HG02938 (cell line): Measurements from ENCODE around the gene ZNF678.
"Not testable (repeated sequence)": the region's sequence is repeated elsewhere in the genome, so short reads cannot be mapped to it uniquely, and the experiment has no call there.

ENCODE experiments used
- ATAC-seq: cut with Tn5 transposase; IDR thresholded peaks from one replicate; pipeline ENCODE4 v1.9.1; 2021; ENCODE audit warnings: mild to moderate bottlenecking, moderate library complexity; ENCODE audit not compliant: unreplicated experiment

The ZNF678 gene

DNA sequence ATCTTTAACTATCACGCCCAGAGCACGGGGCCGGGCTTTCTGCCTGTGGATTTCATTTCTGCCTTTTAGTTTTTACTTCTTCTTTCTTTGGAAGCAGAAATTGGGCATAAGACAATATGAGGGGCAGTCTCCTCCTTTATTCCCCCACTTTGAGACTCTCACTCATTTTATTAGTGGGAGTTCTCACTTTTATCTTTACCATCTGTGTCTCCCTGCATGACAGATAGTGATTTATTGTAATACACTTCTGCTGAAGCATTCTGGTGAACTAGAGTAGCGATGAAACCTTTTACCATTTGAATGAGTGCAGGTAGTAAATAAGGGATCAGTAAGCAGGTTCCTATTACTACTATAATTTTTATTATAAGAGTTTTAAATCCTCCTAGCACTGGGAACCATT, 26.4 kb downstream of the ZNF678 start:
- ATAC-seq: not testable (repeated sequence)

DNA sequence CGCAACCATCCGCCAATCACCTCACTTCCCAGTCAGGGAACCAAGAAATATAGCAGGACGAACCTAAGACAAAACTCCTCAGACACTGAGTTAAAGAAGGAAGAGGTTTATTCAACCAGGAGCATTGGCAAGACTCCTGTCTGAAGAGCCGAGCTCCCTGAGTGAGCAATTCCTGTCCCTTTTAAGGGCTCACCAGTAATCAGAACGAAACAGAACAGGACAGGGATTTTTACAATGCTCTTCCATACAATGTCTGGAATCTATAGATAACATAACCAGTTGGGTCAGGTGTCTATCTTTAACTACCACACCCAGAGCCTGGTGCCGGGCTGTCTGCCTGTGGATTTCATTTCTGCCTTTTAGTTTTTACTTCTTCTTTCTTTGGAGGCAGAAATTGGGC, 32.9 kb downstream of the ZNF678 start:
- not testable (repeated sequence) for ATAC-seq

DNA sequence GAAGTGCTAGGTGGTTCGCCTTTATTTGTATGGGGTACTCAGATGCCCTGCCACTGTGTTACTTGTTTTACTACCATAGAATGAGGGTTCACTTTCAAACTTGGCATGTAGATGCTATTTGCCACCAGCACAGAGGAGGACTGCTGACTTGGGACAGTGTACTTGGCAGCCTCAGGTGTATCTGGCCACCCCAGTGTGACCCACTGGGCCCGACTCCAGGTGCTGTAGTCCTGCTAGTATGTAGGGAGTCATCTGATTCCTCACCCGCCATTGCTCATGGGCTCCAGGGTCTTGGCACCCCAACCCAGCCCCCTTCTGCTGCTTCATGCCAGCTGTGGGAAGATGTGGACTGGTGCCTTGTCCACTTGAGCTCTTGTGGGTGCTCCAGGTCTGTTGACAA, 40.0 kb downstream of the ZNF678 start:
- ATAC-seq: no peak

DNA sequence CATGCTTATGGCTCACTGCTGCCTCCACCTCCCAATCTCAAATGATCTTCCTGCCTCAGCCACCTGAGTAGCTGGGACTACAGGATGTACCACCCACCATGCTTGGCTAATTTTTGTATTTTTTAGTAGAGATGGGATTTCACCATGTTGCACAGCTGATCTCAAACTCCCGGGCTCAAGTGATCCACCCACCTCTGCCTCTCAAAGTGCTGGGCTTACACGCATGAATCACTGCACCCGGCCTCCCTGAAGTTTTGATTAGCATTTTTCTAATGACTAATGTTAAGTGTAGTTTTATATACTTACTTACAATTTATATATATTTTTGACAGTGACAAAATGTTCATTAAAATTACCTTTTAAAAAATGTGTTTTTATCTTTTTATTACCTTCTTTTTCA, 41.1 kb downstream of the ZNF678 start:
- no peak for ATAC-seq

DNA sequence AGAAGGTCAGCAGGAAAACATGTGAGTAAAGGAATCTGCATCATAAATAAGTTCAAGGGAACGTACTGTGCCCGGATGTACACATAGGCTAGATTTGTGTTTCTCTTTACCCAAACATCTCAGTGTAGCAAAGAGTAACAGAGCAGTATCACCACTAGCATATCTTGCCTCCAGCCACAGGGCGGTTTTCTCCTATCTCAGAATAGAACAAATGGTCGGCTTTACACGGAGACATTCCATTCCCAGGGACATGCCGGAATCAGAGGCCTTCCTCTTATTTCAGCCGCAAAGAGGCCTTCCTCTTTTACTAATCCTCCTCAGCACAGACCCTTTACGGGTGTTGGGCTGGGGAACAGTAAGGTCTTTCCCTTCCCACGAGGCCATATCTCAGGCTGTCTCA, 42.9 kb downstream of the ZNF678 start:
- not testable (repeated sequence) for ATAC-seq

DNA sequence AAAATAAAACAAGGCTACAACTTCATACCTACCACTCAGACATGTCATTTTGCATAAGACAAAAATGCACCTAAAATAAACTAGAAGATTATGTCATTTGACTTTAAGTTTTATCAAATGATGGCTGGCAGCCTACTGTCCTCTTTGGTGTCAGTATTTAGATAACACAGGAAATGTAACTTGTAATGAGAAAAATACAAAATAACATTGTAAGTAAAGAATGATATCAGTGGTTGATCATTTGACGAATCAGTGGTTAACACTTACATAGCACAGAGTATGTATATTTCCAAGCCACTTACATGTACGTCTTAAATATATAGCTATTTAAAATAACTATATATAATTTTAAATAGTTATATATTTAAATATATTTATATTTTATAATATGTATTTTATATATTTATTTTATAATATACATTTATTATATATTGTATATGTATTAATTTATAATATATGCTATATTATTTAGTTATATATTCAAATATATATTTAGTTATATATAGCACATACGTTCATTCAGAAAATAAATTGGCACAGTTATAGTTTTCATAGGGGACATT, 44.1 kb downstream of the ZNF678 start:
- no peak for ATAC-seq

DNA sequence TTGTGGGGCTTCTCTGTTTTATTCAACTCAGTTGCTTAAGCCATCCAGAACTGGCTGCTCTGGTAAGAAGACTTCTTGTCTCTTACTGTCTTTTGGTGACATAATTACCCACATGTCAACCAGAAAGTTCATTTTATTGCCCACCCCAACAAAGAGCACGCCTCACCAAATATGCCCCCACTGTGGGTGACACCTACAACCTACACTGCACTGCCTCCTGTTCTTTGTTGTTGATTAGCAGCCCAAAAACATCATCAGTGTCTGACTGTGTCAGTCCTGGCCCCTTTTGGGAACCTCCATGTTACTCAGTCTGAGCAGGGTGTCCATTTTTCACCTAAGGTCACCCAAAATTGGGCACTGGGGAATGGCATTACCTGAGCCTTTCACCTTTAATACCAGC, 49.3 kb downstream of the ZNF678 start:
- ATAC-seq: no peak

- ATAC-seq: no peak
Measured at GRCh38 chr1:227613526-227613925, 50.2 kb downstream of the ZNF678 start.

DNA sequence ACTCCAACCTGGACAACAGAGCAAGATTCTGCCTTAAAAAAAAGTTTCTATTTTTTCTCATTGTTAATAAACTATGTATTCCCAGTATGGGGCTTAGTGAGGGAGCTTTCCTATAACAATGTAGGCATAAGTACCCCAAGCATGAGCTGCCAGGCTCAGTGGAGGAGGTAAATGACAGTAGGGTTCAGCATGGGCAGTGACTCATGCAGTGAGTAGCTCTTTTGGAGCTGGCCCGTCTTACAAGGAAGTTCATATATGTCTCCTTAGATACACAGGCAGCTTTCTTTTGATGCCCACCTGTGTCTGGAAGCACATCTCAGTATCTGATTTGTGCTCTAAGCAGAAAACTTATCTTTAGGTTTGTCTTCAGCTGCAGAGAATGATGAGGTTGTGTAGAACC, 57.9 kb downstream of the ZNF678 start:
- ATAC-seq: no peak

DNA sequence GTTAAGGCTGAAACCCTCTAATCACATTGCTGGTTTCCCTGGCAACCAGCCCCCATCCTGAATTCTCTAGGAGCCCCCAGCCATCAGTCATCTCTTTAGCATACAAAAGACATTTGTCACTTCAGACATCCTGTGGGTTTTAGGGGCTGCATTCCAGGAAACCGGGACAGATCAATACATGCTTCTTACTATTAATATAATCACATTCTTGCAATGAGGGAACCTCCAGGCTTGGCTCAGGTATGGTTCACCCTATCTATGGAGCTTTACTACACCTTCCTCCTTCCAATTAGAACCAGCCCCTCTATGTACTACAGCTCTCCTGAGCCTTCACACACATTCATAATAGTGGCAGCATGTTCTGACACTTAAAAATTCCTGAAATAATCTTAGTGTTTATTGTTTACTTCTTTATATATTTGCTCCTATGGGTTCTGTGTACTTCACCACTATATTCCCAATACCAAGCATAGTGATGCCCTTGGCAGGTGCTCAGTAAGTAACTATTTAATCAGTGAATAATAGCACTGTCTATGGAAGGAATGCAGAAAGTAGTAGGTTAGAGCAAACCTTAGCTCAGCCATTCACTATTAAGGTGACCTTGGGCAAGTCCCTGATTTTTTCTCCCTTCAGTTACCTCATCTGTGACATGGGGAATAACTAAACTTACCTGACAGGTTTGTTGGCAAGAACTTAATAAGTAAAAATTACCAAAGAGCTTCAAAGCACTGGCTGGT, 59.6 kb downstream of the ZNF678 start:
- no peak for ATAC-seq

DNA sequence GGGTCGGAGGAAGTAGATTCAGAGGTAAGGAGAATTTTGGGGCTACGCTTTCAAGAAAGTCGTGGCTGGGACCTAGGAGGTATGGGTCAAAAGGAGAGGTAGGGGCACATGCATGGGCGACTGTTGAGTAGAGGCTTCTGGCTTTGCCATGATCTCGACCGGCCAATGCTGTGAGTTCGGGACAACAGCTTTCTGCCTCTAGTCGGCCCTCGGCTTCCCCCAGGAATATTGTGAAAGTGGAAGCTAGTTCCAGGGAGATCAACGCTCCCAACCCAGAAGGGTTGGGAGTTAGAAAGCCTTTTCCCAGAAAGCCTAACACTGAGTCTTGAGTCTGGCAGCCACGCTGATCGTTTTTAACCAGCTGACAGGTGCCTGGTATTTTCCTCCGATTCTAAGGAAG, 69.0 kb downstream of the ZNF678 start:
- no peak for ATAC-seq

DNA sequence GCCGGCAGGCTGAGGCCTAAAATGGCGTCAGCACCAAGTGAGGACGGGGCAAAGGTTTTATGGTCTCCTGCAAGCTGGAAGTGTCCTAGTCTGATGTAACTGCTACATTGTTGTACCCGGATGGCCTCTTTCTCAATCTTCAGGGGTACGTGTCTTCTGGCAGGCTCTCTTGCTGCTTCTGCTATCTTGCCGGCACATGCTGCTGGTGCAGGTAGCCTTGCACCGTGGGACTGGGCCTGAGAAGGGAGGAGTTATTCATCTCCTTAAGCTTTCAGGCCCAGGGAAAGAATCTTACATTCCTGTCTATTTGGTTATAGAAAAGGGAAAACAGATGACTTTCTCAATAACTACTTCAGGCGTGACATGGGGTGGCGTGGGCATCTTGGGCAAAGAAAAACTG, 72.2 kb downstream of the ZNF678 start:
- ATAC-seq: no peak

GRCh38 chr1:227654431-227654830, 91.1 kb downstream of the ZNF678 start:
- no peak for ATAC-seq

DNA sequence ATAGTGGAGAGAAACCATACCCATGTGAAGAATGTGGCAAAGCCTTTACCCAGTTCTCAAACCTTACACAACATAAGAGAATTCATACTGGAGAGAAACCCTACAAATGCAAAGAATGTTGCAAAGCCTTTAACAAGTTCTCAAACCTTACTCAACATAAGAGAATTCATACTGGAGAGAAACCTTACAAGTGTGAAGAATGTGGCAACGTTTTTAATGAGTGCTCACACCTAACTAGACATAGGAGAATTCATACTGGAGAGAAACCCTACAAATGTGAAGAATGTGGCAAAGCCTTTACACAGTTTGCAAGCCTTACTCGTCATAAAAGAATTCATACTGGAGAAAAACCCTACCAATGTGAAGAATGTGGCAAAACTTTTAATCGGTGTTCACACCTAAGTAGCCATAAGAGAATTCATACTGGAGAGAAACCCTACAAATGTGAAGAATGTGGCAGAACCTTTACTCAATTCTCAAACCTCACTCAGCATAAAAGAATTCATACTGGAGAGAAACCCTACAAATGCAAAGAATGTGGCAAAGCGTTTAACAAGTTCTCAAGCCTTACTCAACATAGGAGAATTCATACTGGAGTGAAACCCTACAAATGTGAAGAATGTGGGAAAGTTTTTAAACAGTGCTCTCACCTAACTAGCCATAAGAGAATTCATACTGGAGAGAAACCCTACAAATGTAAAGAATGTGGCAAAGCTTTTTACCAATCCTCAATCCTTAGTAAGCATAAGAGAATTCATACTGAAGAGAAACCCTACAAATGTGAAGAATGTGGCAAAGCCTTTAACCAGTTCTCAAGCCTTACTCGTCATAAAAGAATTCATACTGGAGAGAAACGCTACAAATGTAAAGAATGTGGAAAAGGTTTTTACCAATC, 91.7 kb downstream of the ZNF678 start:
- ATAC-seq: no peak

- ATAC-seq: no peak
Measured at GRCh38 chr1:227661495-227661894, 98.1 kb downstream of the ZNF678 start.

DNA sequence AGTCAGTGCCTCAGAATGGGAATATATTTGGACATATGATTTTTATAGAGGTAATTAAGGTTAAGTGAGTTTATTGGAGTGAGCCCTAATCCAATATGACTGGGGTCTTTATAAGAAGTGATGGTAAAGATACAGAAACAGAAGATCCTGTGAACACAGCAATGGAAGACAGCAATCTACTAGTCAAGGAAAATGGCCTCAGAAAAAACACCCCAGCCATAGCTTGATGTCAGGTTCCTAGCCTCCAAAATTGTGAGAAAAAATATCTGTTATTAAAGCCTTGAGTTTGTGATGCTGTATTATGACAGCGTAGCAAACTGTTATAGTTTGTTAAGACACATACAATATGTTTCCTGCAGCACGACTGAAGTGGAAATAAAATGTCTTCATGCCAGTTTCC, 99.6 kb downstream of the ZNF678 start:
- no peak for ATAC-seq

DNA sequence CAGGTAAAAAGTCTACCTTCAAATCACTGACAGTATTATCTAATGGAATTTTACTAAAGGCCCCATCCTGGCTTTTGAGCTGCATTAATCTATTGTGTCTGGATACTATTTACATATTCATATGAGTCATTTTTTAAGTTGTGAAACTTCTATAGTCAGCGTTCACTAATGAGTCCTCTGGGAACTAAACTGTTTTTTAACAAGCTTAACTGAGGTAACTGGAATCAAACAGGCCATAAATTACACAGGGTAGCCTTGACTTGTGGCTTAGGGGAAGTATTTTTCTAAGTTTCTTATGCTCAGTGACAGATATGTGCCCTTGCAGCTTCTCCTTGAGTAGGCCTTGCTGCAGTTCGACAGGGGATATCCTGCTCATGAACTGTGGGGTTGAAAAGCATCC, 102.9 kb downstream of the ZNF678 start:
- no peak for ATAC-seq

DNA sequence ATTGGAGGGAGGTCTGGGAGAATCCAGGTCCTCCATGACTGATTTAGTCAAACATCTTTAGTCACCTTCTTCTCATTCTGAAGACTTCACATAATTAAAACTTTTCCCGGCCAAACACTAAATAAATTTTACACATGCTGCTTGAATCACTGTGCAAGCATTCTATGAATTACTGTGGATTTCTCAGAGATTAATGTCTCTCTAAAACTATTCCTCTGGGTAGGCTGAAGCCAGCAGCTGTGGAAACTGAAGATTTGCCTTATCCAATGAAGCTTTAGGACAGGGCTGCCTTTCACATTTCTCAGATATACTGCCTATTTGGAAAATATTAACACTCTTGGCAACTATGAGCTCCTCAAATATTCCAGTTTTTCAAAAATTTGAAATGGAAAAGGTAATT, 110.1 kb downstream of the ZNF678 start:
- no peak for ATAC-seq

GRCh38 chr1:227685807-227686206, 122.5 kb downstream of the ZNF678 start:
- ATAC-seq: no peak

DNA sequence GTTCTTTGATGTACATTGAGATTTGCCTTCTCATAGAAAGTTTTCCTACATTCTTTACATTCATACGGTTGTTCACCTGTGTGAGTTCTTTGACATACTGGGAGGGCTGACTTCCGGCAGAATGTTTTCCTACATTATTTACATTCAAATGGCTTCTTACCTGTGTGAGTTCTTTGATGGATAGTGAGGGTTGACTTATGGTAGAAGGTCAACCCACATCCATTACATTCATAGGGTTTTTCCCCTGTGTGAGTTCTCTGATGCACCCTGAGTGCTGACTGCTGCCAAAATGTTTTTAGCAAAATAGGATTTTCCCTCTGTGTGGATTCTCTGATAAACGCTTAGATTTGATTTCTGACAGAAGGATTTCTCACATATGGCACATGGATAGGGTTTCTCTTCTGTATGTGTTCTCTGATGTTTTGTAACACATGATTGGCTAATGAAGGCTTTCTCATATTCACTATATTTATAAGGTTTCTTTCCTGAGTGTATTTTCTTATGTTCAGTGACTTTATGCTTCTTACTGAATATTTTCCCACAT, 134.0 kb downstream of the ZNF678 start:
- no peak for ATAC-seq

GRCh38 chr1:227701631-227702030, 138.3 kb downstream of the ZNF678 start:
- not testable (repeated sequence) for ATAC-seq

DNA sequence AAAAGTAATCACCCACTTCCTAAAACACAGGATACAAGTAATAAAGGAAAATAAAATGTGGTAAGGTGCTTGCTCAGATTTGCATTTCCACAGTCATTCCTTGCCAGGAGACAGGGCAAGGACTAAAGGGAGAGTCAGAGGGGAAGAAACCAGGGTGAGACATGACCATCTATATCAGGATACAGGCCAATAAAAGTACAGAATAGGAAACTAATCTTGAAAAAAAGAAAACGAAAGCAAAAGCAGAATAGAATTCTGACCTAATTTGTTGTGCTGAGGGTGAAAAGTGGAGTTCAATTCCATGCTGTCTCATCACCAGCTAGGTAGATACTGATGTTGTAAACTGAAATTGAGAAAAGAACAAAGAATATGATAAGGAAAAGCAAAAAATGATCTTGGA, 144.5 kb downstream of the ZNF678 start:
- no peak for ATAC-seq
